Neural cell (in vitro differentiated cells): ENCODE measurements around the gene ABCC3.

ENCODE experiments used
- CTCF ChIP-seq: fragments of 450-650 bp; IDR thresholded peaks from 2 replicates; pipeline ENCODE4 v1.5.1; 2014; ENCODE audit warnings: antibody characterized with exemption, mild to moderate bottlenecking, moderate library complexity; ENCODE audit not compliant: poor library complexity, severe bottlenecking
- EP300 ChIP-seq: fragments of 450-650 bp; conservative IDR thresholded peaks from 2 replicates; pipeline ENCODE4 v1.6.1; 2014; ENCODE audit warnings: antibody characterized with exemption, mild to moderate bottlenecking, moderate library complexity; ENCODE audit not compliant: poor library complexity, severe bottlenecking
- EZH2 ChIP-seq: fragments of 200-600, 300-800 bp; shearing (Covaris generic), sonication (generic); IDR thresholded peaks from 2 replicates; pipeline ENCODE4 v1.6.1; 2014; ENCODE audit warnings: antibody characterized with exemption, low read length, borderline replicate concordance, mild to moderate bottlenecking; ENCODE audit not compliant: insufficient read depth, poor library complexity, severe bottlenecking
- MXI1 ChIP-seq: fragments of 450-650 bp; conservative IDR thresholded peaks from 2 replicates; pipeline ENCODE4 v1.6.1; 2014; ENCODE audit warnings: antibody characterized with exemption, mild to moderate bottlenecking; ENCODE audit not compliant: poor library complexity, severe bottlenecking
- POLR2AphosphoS5 ChIP-seq: IDR thresholded peaks from 2 replicates; pipeline ENCODE4 v1.6.1; 2012
- RAD21 ChIP-seq: fragments of 450-650 bp; conservative IDR thresholded peaks from 2 replicates; pipeline ENCODE4 v1.6.1; 2014; ENCODE audit warnings: antibody characterized with exemption, mild to moderate bottlenecking, moderate library complexity
- REST ChIP-seq: IDR thresholded peaks from 2 replicates; pipeline ENCODE4 v1.6.1; 2012; ENCODE audit warnings: borderline replicate concordance
- SMC3 ChIP-seq: fragments of 450-650 bp; conservative IDR thresholded peaks from 2 replicates; pipeline ENCODE4 v1.6.1; 2014; ENCODE audit warnings: antibody characterized with exemption, mild to moderate bottlenecking, moderate library complexity; ENCODE audit not compliant: poor library complexity
- TAF1 ChIP-seq: IDR thresholded peaks from 2 replicates; pipeline ENCODE4 v1.6.1; 2012; ENCODE audit warnings: low read depth

GRCh38 chr17:50585346-50585745 is 49.3 kb upstream of the ABCC3 start:
- TF ChIP-seq CTCF (no peak), EZH2 (no peak), RAD21 (no peak), TAF1 (no peak), POLR2AphosphoS5 (no peak), REST (no peak), EP300 (no peak), SMC3 (no peak), MXI1 (no peak)
